Mucosa of descending colon (tissue), 3 donors: ENCODE measurements around the gene KANK4. TPM values are rescaled to one million over a fixed set of nuclear protein-coding genes. Genes with fewer than 3 reads are reported as not detected.

ENCODE experiments used
- ATAC-seq: fragments of 200-7000 bp; cut with Tn5 transposase; one replicate; pipeline ENCODE4 v1.9.1; 2020; ENCODE audit warnings: mild to moderate bottlenecking, moderate library complexity
- DNase-seq, 3 donors: peaks; one replicate each; pipeline ENCODE4 v3.0.0-alpha.2; 2020
- H3K36me3 ChIP-seq: fragments of 200-600 bp; one replicate; pipeline ENCODE4 v1.8.0; 2021; ENCODE audit warnings: low read depth, mild to moderate bottlenecking
- H3K4me1 ChIP-seq: fragments of 200-600 bp; one replicate; pipeline ENCODE4 v1.8.0; 2021; ENCODE audit warnings: low read depth, mild to moderate bottlenecking
- H3K4me3 ChIP-seq: fragments of 200-600 bp; one replicate; pipeline ENCODE4 v1.8.0; 2021; ENCODE audit warnings: mild to moderate bottlenecking
- H3K9me3 ChIP-seq: fragments of 200-600 bp; one replicate; pipeline ENCODE4 v1.8.0; 2021; ENCODE audit warnings: mild to moderate bottlenecking
- CTCF ChIP-seq: fragments of 200-600 bp; IDR thresholded peaks from one replicate; pipeline ENCODE4 v1.8.0; 2022; ENCODE audit warnings: antibody characterized with exemption, mild to moderate bottlenecking
- intact Hi-C, 2 donors: fragments of 100-400 bp; cut with DNase I in 1 of 2; cut with micrococcal nuclease in 1 of 2; formaldehyde crosslinking; loops; one replicate each; pipeline versions ENCODE4 v1.11.0 to v1.11.1; 2022; cut with DNase I, micrococcal nuclease
- total RNA-seq, 3 donors: library from RNA; stranded (reverse); fragmentation: NEBNext Ultra II Directional in 2 of 3; extraction: Animal tissue kit (Norgen Biotek cat#: 25700) in 2 of 3; gene quantifications; one replicate each; pipeline versions ENCODE4 v1.2.1 to v1.2.4, GENCODE V29; 2021 to 2023
- donor health status: DM: no; HTN: no; CAD: no; lungs with moderate emphysema.
- donor health status: DM: no; HTN: no; CAD: no.
- donor health status: DM: no; HTN: yes; CAD: no.

KANK4 gene
- total RNA-seq, 3 donors from 2014 or later = 1.6 to 2.6 (median 1.7) TPM

GRCh38 chr1:62327360-62328055, 8.3 kb upstream of the KANK4 start:
- no peak for TF ChIP-seq CTCF
- Histone ChIP-seq H3K4me3 (no peak overlapping the region), H3K4me1 (no peaks in the 10 kb centered on the region), H3K9me3 (no peaks in the 10 kb centered on the region), H3K36me3 (no peaks in the 10 kb centered on the region)
- DNase-seq (peak in 2 of 3 donors; percentile 22 to 51), ATAC-seq (peak; percentile 89)
- intact Hi-C loops = no loop called here

- Histone ChIP-seq H3K4me1 (no peaks in the 10 kb centered on the region), H3K36me3 (no peaks in the 10 kb centered on the region), H3K4me3 (no peak overlapping the region), H3K9me3 (no peaks in the 10 kb centered on the region)
- DNase-seq = no peak
- no peak for TF ChIP-seq CTCF
- intact Hi-C loops = no loop called here
- no peak for ATAC-seq
Observed at GRCh38 chr1:62325681-62326080, 6.4 kb upstream of the KANK4 start.

- Histone ChIP-seq H3K4me3 (no peak overlapping the region), H3K9me3 (no peaks in the 10 kb centered on the region), H3K4me1 (no peaks in the 10 kb centered on the region), H3K36me3 (no peaks in the 10 kb centered on the region)
- no peak for ATAC-seq
- intact Hi-C loops = no loop called here
- DNase-seq = no peak
- no peak for TF ChIP-seq CTCF
Observed at GRCh38 chr1:62325081-62325480, 5.8 kb upstream of the KANK4 start.

GRCh38 chr1:62321446-62321845, 2.2 kb upstream of the KANK4 start:
- no peak for TF ChIP-seq CTCF
- ATAC-seq = no peak
- H3K9me3 ChIP-seq = no peaks in the 10 kb centered on the region
- H3K4me1 ChIP-seq = peaks cover 9% of the 10 kb centered on the region
- H3K36me3 ChIP-seq = no peaks in the 10 kb centered on the region
- intact Hi-C loops = no loop called here
- H3K4me3 ChIP-seq = no peak overlapping the region
- no peak for DNase-seq

GRCh38 chr1:62318320-62318755, 896 bp downstream of the KANK4 start:
- no peak overlapping the region for H3K4me3 ChIP-seq
- H3K4me1 ChIP-seq = peaks cover 9% of the 10 kb centered on the region
- ATAC-seq (peak; percentile 53), DNase-seq (peak in 1 of 3 donors; percentile 31)
- intact Hi-C loops = no loop called here
- H3K36me3 ChIP-seq = no peaks in the 10 kb centered on the region
- TF ChIP-seq CTCF = no peak
- no peaks in the 10 kb centered on the region for H3K9me3 ChIP-seq
